Activated CD4-positive, alpha-beta T cell treated with anti-CD3 and anti-CD28 coated beads, Interleukin-2, amount 50 U/mL, for 16 hours (primary cell): Measurements from ENCODE around the gene CLN3.
A peak's percentile ranks its signal among the peaks of the same experiment; 100 is the strongest.
"Not testable (repeated sequence)": the region's sequence is repeated elsewhere in the genome, so short reads cannot be mapped to it uniquely, and the experiment has no call there.

Source experiments
- DNase-seq: peaks from one replicate; pipeline ENCODE4 v3.0.0-alpha.2; 2020

CLN3 gene

DNA sequence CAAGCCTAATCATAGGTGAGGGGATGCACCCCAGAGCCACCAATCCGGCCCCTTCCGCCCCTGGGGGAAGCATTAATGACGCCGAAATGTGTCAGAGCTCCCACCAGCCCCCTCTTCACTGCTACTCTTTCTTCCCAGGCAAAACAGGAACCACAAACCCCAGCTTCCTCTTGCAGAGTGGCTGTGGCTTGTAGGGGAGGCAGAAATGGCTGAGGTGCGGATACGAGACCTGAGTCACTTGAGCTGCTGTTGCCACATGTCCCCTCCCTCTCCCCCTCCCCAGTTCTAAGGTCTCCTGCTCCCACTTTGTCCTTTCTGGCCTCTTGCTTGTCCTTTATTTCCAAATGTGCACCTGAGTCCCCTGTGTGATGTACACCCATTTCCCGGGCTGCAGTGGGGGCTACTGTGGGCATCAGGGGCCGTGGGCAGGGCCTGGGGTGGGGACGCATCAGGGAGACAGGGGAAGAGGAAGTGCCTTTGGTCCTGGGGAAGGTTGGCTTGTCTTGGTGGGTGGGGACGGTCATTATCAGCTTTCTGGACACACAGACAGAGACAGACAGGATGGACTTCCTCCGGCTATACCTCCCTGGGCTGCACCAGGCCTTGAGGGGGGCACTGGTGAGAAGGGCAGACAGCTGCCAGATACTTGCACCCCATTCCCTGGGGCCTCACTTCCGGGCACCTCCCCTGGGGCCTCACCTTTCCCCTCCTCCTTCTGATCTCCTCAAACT is 2.4 kb upstream of the CLN3 start, which contains the start of gene APOBR:
APOBR (plus strand) TSS at position 523 of the 731 bp plus-strand sequence; CDS start at position 562, 39 bp downstream.
- DNase-seq = peak; percentile 95

DNA sequence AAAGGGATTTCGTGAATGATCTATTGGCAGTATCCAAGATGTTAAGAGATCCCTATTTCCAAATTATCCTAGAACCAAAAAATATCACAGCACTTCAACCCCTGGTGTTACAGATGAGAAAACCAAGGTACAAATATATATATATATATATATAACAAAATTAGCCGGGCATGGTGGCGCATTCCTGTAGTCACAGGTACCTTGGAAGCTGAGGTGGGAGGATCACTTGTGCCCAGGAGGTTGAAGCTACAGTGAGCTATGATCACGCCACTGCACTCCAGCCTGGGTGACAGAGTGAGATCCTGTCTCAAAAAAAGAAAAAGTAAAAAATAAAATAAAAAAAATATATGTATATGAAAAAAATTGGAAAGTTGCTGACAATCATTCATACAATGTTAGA is 637 bp upstream of the CLN3 start:
- no peak for DNase-seq

DNA sequence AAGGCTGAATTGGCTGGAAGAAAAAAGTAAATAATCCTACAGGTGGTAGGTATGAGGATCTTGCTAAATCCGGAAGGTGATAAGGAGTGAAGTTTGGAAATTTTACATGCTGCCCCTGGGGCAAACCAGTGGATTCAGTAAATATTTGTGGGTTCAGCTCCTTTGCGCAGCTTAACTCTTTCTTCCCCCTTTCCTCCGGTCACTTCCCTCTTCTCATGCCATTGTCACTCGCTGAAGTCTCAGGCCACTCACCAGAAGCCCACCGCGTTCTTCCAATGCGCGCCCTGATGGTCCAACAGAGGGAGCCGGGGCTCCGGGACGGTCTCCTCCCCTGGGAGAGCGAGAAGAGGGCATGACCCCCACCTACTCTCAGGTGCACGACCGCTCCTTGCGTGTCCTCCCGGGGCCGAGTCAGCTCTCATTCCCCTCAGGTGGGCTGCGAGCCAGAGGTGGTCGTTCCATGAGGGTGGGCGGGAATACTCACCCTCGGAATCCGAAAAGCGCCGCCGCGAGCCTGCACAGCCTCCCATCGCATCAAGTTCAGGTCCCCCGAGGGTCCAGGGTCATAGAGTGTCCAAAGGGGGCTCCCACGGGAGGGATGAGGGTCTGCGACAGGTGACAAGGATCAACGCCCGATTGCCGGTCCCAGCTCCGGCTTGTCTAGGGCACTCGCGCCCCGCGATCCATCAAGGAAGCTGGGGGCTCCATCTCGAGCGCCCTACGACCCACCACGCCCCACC is 474 bp downstream of the CLN3 start:
- DNase-seq = no peak

DNA sequence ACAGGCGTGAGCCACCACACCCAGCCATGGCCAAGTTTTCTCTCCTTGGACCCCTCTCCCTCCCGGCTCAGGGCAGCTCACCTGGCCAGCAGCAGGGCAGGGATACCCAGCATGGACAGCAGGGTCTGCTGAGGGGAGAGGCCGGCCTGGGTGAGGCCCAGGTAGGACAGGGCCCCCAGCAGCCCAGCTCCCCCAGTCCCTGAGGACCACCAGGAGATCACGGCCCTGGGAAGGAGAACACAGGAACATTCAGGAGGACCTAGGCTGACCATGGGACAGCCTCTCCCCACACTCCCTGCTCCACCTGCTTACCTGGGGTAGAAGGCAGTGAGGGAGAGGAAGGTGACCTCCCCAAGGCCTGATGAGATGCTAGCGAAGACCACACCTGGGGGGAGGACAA is 5.6 kb downstream of the CLN3 start:
- DNase-seq = no peak

DNA sequence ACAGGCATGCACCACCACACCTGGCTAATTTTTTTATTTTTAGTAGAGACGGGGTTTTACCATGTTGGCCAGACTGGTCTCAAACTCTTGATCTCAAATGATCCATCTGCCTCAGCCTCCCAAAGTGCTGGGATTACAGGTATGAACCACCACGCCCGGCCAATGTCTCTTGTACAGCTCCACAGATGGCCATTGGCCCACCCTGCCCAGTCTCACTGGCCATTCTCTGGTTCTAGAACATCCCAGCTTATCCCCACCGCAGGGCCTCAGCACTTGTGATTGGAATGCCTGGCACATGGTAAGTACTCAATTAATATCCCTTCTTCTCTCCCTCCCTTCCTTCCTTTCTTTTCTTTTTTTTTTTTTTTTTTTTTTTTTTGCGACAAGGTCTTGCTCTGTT is 8.5 kb downstream of the CLN3 start:
- not testable (repeated sequence) for DNase-seq

DNA sequence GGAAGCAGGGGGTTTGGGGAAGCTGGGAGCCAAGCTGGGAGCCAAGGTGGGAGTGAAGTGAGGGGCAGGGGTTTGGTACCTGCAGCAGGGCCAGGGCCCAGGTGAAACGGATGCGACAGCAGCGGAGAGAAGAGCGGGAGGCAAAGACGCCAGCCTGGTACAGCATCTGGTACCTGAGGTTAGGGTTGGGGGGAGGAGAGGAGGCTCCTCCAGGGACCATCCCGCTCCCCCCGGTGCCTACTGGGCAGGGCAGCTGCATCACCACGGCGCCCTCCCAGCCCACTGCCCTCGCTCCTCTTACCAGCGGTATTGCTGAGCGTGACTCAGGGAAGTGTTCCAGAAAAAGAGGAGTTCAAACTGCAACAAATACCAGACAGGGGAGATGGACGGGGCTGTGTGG is 9.8 kb downstream of the CLN3 start:
- no peak for DNase-seq

DNA sequence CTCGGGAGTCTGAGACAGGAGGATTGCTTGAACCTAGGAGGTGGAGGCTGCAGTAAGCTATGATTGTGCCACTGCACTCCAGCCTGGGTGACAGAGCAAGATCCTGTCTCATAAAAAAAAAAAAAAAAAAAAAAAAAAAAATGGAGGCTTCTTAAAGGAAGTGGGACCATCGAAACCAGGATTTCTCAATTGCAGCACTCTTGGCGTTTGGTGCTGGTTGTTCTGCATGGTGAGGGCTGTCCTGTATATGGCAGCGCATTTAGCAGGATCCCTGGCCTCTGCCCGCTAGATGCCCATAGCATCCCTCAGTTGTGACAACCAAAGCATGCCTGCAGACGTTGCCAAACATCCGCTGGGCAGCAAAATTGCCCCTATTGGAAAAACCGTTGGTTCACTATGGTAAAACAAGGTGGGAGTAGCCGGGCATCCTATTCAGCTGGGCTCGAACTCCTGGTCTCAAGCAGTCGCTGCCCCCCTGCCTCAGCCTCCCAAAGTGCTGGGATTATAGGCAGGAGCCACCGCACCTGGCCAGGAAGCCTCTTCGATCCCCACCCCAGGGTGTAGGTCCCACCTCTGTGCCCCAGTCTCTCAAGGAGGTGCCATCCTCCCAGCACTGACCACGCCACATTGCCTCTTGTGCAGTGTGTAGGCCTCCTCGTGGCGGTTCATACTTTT is 13.2 kb downstream of the CLN3 start:
- no peak for DNase-seq

DNA sequence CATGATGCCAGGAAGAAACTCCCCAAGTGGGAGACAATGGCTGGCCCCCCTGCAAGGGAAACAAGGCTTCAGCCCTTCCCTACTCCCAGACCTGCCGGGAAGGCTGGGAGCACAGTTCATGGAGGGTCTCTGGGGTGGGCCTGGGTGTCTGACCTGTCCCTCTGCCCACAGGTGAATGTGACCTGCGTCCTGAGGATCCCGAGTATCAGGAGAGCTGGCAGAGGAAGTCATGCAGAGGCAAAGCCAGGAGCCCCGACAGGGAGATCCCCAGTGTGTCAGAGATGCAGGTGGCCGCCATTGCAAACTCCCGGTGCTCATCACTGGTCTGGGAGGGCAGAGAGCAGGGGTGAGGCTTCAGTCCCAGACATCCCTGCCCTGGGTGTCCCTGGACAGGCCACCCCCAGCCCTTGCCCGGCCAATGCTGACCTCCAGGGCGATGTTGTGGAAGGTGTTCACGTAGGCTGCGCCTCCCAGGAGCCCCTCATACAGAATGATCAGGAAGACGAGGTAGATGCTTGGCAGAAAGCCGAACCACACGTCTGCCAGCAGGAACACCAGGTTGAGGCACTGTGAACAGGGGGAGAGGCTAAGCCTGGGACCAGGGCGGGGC is 14.5 kb downstream of the CLN3 start:
- DNase-seq = no peak

DNA sequence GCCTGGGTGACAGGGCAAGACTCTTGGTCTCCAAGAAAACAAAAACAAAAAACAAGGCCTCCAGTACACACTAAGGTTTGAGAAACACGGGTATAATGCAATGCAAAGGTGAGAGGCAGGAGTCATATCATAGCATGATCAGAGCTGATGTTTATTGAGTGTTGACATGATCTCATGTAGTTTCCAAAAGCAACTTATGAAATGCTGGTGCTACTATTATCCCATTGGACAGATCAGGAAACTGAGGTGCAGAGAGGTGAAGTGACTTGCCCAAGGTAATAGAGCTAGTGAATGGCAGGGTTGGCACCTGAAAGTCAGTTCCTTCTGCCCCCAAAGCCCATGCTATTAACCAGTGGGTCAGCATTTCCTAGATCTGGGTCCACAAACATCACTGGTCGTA is 16.7 kb downstream of the CLN3 start:
- DNase-seq = no peak

DNA sequence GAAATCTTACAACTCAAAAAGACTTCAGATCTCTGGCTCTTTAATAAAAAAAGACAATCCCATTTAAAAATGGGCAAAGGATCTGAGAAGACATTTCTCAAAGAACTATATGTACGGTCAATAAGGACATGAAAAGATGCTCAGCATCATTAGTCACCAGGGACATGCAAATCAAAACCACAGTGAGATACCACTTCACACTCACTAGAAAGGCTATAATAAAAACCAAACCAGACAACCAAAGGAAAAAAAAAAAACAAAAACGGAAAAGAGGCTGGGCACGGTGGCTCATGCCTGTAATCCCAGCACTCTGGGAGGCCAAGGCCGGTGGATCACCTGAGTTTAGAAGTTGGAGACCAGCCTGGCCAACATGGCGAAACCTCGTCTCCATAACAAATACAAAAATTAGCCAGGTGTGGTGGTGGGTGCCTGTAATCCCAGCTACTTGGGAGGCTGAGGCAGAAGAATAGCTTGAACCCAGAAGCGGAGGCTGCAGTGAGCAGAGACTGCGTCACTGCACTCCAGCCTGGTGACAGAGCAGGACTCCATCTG is 18.1 kb downstream of the CLN3 start:
- DNase-seq = peak; percentile 42

DNA sequence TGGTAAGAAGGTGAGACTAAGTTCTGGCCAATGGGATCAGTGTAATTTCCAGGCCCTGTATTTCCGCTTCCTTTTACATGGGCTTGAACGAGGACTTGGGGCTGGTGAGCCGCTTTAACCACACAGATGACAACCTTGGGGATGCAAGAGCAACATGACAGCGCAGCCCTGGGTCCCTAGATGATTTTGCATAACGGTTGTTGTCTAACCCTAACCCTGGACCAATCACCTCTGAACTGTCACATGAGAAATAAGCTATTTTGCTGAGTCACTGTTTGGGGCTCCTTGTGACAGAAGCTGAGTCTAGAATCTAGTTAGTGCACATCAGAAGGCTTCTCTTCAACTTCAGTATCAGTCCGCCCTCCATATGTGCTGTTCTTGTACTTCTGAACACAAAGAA is 44.8 kb downstream of the CLN3 start:
- DNase-seq = not testable (repeated sequence)

DNA sequence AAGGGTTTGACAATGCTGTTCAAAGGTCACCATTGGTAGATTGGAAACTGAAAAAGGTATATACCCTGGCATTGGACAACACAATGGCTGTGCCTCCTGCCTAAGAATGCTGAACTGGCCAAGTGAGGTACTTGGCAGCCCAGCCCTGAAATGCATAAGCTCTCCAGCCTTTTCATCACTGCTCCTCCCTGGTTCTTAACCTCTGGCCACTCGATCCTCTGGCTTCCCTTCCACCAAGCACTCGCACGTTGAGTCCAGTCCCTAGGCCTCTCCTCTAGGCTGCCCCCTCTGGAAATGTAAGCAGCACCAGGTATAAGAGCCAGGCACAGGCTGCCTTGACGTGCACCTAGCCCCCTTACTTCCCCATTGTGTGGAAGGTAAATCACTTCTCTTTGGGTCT is 45.5 kb downstream of the CLN3 start:
- not testable (repeated sequence) for DNase-seq

DNA sequence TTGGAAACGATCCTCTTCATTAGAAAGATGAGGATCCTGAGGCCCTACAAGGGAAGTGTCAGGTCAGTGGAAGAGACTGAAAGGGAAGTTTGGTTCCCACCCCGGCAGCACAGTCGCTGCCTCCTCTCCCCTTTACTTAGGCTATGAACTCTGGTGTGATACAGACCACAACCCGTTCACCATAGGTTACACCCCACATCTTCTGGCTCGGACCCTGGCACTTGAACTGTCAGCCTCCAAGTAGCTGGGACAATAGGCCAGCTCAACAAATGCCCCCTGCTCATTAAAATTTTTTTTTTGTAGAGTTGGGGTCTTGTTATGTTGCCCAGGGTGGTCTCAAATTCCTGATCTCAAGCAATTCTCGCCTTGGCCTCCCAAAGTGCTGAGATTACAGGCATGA is 47.9 kb downstream of the CLN3 start:
- DNase-seq = not testable (repeated sequence)

DNA sequence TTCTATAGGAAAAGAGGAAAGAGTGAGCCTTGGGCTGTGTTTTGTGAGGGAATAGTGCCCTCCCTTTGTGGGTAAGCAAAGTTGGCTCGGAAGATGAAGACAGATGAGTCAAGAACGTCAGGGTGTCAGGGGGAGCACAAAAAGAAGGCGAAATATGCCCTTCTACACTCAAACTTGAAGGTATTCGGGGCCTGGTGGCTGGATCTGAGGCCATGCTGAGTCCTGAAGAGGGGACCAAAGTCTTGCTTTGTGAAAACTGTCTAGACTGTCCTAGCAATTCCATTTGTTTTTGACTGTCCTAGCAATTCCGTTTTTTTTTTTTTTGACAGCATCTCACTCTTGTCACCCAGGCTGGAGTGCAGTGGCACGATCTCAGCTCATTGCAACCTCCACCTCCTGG is 53.0 kb downstream of the CLN3 start:
- DNase-seq = not testable (repeated sequence)

DNA sequence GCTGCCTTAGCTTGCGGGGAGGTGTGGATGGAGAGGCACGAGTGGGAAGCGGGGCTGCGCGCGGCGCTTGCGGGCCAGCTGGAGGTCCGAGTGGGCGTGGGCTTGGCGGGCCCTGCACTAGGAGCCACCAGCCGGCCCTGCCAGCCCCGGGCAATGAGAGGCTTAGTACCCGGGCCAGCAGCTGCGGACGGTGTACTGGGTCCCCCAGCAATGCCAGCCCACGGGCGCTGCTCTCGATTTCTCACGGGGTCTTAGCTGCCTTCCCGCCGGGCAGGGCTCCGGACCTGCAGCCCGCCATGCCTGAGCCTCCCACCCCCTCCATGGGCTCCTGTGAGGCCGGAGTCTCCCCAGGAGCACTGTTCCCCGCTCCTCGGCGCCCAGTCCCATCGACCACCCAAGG is 56.5 kb downstream of the CLN3 start:
- DNase-seq = not testable (repeated sequence)
